ENCODE measurements around the gene DHX29.

The DHX29 gene

DNA sequence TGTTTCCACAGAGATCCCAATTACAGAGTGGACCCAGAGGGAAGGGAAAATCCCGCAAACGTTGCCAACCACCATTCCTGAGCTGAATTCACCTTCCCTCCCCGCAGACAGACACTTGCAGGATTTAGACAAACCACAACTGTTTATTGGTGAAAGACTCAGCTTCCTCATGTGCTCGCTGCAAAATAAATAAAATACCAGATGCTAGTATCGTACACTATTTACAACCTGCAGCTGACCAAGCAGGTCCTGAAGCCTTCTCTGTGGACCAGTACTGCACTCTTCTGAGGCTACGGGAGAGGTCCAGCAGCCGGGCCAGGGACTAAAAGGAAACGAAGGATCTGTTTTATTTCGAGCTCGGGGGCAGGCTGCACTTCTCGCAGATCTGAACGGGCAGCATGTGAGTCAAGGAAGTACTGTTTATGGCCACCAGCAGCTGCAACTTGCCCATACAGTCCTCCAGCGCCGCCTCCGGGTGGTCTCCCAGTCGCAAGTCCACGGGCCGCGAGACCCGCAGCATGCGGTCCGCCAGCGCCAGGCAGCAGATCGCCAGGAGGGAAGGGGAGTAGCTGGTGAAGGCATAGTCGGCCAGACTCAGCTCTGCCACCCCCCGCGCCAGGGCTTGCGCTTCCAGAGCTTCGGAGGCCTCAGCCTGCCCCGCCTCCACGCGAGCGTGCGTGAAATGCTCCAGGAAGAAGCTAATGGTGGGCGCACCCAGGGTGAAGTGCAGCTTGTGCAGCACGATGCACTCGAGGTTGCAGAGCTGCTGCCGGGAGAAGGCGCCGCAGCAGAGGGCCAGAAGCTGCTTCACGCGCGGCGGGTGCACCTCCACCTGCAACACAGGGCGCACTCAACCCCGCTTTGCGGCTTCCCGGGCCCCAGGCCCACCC is 76.2 kb downstream of the DHX29 start:
- no peak for DNase-seq

DNA sequence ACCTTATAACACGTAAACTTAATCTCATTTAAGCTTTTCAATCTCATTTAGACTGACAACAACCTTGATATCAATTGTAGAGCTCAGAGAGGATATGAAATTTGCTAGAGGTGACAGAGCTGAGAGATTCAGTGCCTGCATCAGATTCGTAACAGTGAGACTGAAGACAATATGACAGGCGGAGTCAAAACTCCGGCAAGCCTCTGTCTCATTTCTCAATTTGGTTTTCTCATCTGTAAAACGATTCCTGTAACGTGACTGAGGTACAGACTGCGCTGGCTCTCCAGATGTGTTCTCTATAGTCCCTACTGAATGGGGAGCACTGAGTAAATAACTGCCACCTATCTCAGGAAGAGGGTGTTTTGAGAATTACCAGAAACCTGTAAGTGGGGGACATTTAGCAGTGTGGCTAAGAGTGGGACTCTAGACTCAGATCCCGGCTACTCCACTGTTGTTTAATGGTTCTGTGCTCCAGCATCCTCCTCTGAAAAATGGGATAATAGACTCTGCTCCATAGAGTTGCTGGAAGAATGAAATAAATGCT is 77.3 kb downstream of the DHX29 start:
- no peak for DNase-seq

DNA sequence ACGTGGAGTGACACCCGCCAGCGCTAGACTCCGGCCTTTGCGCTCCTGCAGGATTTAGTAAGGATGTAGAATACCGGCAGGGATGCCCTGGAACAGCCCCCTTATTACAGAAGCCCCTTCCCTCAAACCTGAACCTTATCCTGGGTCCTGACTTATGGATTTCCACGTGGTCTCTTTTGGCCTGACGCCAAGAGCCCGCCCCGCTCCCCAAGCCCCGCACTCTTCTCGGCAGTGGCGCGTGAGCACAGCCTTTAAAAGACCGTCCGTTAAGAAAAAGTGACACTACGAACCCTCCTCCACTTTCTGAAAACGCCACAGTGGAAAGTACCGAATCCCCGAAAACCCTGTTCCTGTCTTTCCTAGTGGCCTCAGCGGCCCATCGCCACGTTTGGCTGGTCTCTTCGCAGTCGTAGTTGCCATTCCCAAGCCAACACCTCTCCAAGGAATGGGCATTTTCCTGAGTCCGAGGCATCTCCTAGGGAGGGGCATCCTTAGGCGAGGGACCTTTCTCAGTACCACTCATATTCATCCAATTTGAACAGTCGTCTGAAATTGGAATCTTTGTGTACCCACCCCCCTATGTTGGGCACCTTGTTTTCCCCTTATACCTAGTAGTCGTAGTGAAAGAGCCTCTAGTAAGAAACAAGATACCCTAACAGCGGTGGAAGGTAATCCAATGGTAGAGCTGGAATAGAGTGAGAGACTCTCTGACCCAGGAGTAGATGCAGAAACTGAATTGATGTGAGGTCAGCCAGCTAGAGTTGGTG is 79.6 kb downstream of the DHX29 start:
- peak in 1 of 2 experiments; percentile 26 for DNase-seq

DNA sequence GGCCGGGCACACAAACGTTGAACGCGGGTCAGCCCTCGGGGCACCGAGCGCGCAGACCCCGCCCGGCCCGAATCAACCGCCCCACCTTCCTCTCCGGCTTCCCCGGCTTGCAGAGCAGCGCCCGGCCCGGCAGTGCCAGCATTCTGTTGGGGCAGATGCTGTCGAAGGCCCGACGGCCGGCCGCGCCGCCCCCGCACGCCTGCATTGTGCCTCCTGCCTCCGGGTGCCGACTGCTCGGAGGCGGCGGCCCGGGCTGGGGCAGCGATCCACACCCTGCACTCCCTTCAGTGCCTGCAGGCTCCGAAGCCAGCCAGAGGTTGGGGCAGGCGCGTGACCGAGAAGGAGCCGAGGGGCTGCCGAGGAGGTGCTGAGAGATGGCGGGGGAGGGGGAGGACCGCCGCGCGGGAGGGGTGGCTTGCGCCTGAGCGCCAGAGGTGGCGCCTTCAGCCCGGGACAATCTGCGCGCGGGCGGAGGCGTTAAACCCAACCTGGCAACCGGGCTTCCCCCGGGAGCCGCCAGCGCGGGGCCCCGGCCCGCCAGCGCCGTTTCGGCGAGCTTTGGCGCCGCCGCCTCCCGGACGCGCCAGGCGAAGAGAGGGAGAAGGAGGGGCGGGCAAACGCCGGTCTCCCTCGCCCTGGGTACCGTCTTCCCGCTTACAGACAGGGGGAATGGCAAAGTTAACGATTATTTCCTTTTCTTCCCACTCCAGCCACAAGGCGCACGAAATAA is 80.4 kb downstream of the DHX29 start, which contains the start of gene MCIDAS:
Gene MCIDAS (minus strand): TSS at position 382 of the 730 bp plus-strand sequence. CDS start 177 bp downstream, at position 205.
- peak; percentile 20 to 57 for DNase-seq

DNA sequence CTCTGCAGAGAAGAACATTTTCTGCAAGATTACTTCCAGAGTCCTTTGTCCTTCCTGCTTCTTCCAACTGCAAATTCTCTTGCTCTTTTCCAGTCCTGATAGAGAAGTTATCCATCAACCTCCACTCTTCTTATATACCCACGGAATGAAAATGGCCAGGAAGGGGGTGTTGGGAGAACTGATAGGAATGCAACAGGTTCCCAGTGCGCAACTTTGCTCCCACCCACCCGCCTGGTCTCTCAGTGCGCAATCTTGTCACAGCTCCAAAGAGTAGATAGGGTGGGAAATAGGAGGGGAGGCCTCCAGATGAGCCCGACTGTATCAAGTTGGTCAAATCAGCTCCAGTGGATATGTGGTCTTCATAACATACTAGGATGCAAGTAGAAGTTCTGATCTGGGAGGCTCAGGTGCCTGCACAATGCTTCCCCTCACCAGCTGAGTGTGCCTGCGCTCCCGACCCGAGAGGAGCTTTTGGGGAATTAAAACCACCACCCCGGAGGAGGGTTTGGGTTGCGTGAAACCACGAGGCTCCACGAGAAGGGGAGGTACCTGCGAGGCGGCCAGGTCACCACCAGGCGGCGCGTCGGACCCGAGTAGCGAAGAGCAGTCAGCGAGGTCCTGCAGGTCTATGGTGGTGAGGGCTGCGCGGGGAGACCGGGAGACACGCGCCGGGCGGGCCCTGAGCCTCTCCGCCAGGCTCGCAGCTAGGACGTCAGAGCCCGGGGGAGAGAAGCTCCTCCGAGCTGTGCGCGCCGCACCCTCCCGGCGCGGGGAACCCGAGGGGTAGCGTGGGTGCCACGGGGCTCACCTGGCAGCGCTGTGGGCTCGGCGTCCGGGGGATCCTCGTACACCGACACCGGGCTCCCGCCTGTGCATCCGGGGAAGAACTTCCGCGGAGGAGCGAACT is 81.2 kb downstream of the DHX29 start:
- DNase-seq, result peak; percentile 82 to 87

DNA sequence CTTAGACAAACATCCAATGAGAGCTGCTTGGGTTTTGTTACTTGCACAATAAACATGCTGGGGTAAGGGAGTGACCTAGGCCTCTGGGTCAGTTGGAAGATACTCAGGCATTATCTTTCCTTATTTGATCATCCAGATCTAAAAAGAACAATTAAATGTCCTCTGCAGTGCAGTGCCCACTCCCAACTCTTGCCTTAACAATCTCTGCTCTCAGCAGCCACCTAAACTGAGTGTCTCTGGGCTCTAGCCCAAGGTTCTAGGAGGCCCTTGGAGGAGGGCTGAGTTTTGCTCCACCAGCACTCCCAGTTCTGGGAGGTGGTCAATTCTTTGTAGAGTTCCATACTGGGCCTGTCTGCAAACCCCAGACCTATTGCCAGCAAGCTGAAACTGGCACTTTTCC is 82.1 kb downstream of the DHX29 start:
- no peak for DNase-seq

DNA sequence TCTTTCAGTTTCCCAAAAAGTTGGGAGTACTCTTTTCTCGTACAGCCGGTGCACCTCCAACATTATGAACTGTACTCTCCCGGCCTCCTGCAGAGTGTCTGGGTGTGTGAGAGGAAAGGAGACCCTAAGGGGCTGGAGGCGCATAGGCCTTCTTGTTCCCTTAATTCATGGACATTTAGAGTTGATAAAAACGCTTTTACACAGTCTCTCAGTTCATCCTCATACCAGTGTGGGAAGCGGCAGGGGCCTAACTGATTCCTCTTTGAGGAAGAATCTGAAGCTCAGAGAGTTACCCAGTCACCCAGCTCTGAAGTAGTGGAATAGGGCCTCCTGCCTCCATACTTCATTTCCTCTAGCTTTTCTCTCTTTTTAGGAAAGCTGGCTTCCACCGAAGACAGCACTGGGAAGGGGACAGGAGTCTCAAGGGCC is 83.7 kb downstream of the DHX29 start:
- DNase-seq, result no peak

DNA sequence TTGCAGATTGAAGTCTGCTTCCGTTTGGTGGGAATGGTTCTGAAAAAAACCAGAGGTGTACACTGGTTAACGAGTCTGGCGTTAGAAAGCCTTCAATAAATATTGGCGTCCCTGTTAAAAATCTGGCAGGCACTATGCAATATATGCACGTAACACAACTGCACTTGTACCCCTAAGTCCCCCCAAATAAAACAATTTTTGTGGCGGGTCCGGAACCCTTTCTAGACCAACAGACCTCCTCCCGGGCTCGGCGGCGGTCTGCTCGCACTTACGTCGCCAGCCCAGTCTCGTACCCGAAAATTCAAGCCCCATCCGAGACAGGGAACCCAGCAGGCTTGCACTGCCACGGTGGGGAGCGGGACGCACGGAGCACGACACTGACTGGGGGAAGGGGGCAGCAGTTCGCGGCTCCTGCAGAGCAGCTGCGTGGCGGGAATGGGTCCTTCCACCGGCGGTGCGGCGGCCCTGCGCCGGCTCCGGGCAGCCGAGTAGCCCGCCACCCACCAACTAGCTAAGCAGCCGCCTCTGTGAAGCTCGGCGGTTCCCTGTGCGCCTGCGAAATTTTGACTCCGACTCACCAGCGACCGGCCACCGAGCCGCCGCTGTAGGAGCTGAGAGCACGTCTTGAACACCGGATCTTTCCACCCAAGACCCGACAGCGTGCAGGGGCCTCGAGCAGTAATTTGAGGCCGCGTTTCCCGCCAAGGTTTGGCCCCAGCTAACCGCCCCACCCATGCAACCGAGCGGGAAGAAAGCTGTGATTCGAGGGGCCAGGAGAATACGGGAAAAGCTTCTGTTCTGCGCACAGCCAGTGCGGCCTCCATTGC is 84.3 kb downstream of the DHX29 start:
- DNase-seq, result no peak

DNA sequence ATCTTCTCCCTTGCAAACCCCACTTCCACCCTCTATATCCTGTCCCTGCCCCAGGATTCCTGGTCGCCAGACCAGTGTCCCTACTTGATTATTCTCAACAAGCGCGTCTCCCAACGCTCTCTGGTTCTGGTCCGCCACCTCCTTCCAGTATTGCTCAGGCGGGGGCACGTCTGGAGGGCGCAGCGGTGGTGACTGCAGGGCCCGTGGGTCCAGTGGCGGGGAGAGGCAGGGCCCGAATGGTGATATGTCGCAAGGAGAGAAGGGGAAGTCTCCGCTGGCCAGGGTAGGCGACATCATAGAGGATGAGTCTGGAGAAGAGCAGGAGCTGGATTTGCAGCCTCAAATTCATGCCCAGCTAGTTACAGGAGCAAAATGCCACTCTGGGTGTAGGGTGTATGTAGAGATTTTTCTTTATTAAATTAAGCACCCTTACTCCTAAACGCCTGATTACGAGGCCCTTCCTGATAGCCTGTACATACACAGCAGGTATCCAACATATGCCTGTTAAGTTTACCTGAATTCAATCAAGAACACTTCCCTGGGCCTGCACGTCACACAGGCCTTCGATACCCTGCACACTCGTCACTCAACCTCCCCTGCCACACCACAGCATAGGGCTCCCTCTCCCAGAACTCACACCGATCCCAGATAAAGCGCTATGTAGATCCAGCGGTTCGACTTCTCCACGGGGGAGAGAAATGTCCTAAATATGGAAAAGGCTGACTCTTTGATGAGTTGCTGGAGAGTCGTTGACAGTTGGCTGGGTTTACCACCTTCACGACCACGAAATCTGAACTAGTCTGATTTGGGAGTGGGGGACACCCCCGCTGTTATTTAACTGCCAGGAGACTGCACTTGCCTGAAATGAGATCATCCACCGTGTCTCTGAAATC is 85.2 kb downstream of the DHX29 start:
- DNase-seq, result no peak

DNA sequence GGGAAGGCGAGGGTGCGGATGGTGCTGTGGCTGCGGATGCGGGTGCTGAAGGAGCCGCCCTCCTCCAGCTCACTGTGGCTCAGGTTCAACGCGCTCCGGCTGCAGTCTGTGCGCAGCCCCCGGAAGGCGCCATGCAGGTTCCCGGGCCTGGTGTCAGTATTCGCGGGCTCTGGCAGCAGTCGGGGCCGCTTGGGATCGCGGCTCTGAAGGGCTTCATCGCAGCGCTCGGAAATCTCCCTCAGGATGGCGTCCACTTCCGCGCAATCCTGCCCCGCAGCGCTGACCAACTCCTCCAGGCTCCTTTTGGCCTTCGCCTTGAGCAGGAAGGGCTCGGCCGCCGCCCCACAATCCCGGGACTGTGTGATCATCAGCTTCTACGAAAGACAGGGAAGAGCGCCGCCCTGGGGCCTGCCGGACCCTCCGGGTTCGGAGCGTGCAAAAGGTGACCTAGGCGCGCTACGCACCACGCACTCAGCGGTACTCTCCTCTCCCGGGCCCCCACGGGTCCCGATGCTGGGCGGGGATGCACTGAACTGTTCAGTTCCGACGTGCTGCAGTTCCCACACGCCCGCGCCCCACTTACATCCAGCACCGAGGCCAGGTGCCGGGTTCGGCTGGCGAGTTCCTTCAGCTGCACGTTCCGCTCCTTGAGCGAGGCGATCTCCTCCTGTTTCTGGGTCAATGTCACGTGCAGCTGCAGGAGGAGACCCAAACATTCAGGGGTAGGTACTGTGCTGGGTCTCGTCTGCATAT is 86.9 kb downstream of the DHX29 start:
- DNase-seq, result no peak

DNA sequence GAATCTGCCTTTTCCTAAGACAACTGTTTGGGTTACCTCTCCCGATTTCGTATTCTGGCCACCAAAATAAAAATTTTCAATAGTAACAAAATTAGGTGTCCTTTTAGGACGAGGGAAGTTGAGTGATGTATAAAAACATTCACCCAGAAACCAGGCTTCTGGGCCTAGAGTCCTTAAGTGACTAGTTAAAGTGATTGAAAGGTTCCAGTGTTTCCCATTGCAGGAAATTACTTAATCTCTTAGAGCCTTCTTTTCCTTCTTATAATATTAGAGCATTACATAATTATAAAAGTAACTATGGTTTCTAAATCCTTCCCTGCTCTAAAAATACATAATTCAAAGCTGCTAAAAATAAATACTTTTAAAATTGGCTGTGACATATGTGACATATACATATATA is 87.7 kb downstream of the DHX29 start:
- DNase-seq, result no peak

DNA sequence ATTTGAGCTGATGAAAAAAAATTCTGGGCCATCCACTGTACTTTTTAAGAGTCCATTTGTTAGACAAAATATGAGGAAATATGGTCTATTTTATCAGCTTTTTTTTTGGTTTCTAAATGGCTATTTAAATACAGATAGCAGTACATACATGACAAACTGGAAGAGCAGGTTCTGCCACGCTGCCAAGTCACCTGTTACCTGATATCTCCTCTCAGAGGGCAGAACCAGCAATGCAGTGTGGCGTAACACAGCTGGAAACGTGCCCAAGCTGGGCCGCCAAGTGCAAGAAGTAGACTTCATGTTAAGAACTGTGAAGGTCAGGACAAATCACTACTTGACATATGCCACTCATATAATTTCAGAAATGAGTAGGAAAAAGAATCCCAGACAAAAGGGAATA is 88.5 kb downstream of the DHX29 start:
- no peak for DNase-seq

DNA sequence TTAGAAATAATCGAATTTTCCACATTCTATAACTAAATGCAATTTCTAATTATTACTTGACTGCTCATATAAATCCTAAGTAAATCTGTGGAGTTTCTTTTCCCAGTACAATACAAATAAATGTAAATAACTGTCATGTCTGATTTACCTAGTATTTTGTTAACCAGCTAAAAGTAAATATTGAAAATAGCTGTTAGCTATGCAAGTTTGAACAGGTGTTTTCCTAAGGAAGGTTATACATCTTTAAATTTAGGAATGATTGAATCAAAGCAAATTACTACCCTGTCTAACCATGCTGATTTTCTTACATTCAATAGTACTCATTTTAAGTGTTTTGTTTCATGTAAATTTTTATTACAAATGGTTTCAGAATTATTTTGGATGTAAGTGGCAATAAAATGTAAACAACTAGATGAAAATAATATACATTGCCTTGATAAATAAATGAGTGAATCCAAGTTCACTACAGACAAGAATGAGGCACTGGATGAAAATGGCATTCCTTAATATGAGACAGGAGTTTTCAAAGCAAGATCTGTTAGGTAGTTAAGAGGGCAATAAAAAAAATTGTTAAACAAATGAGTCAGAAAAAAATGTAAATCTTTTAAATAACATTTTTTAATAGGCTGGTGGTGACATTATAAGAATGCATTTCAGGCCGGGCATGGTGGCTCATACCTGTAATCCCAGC is 96.2 kb downstream of the DHX29 start:
- peak in 1 of 2 experiments; percentile 9 for DNase-seq
